ENCODE results near the gene BAZ2B.

The BAZ2B gene

GRCh38 chr2:159457589-159457988, 158.8 kb downstream of the BAZ2B start:
- DNase-seq: no peak

GRCh38 chr2:159456500-159457426, 159.6 kb downstream of the BAZ2B start:
- no peak for DNase-seq

GRCh38 chr2:159455330-159455918, 160.9 kb downstream of the BAZ2B start:
- no peak for DNase-seq

GRCh38 chr2:159454185-159454584, 162.2 kb downstream of the BAZ2B start:
- no peak for DNase-seq

- DNase-seq: no peak
These were observed 166.2 kb downstream of the BAZ2B start for GRCh38 chr2:159450180-159450579.

GRCh38 chr2:159449504-159450124, 166.7 kb downstream of the BAZ2B start:
- no peak for DNase-seq

GRCh38 chr2:159446817-159447216, 169.5 kb downstream of the BAZ2B start:
- no peak for DNase-seq

- no peak for DNase-seq
These were observed 170.1 kb downstream of the BAZ2B start for GRCh38 chr2:159446201-159446600.

GRCh38 chr2:159445307-159445706, 171.0 kb downstream of the BAZ2B start:
- no peak for DNase-seq

GRCh38 chr2:159444754-159445153, 171.6 kb downstream of the BAZ2B start:
- no peak for DNase-seq

GRCh38 chr2:159442159-159442852, 174.0 kb downstream of the BAZ2B start:
- DNase-seq: no peak

- DNase-seq: no peak
These were observed 175.2 kb downstream of the BAZ2B start for GRCh38 chr2:159441182-159441581.

- DNase-seq: no peak
These were observed 176.9 kb downstream of the BAZ2B start for GRCh38 chr2:159439421-159439820.

GRCh38 chr2:159438720-159439353, 177.5 kb downstream of the BAZ2B start:
- no peak for DNase-seq

GRCh38 chr2:159438284-159438683, 178.1 kb downstream of the BAZ2B start:
- no peak for DNase-seq

GRCh38 chr2:159432610-159433009, 183.7 kb downstream of the BAZ2B start:
- DNase-seq: no peak

GRCh38 chr2:159427048-159427447, 189.3 kb downstream of the BAZ2B start:
- no peak for DNase-seq

GRCh38 chr2:159419403-159419802, 196.9 kb downstream of the BAZ2B start:
- no peak for DNase-seq

- no peak for DNase-seq
These were observed 204.9 kb downstream of the BAZ2B start for GRCh38 chr2:159411460-159411859.

- DNase-seq: no peak
These were observed 206.1 kb downstream of the BAZ2B start for GRCh38 chr2:159410276-159410675.

GRCh38 chr2:159409116-159409800, 207.1 kb downstream of the BAZ2B start:
- no peak for DNase-seq

- DNase-seq: no peak
These were observed 213.6 kb downstream of the BAZ2B start for GRCh38 chr2:159402790-159403189.
